HL-60 (cell line): ENCODE data around the gene PTBP3.

Source experiments
- CTCF ChIP-seq: IDR thresholded peaks from one replicate; pipeline ENCODE4 v1.5.1; 2011; ENCODE audit warnings: low read length, control low read depth, inconsistent platforms; ENCODE audit not compliant: insufficient read depth
- GABPA ChIP-seq: IDR thresholded peaks from 2 replicates; pipeline ENCODE4 v1.6.1; 2012; ENCODE audit warnings: low read depth
- POLR2AphosphoS5 ChIP-seq: IDR thresholded peaks from 2 replicates; pipeline ENCODE4 v1.6.1; 2012; ENCODE audit warnings: low read depth

GRCh38 chr9:112375361-112375760 lies 41.9 kb upstream of the PTBP3 start:
- TF ChIP-seq POLR2AphosphoS5 (no peak), CTCF (no peak), GABPA (no peak)
